Neural progenitor cell (in vitro differentiated cells): ENCODE data around the gene KLHDC4.

Source experiments
- EZH2 ChIP-seq: fragments of 200-600 bp; sonication (generic); IDR thresholded peaks from 2 replicates; pipeline ENCODE4 v1.6.1; 2017; ENCODE audit warnings: antibody characterized with exemption, mild to moderate bottlenecking, moderate library complexity
- EZH2phosphoT487 ChIP-seq: fragments of 200-600 bp; sonication (generic); IDR thresholded peaks from 2 replicates; pipeline ENCODE4 v1.6.1; 2017; ENCODE audit warnings: antibody characterized with exemption
- TF ChIP-seq, protein P1 (sequence below): fragments of 200-600 bp; sonication (generic); IDR thresholded peaks from 2 replicates; pipeline ENCODE4 v1.5.1; 2017; ENCODE audit warnings: antibody characterized with exemption, mild to moderate bottlenecking

DNA sequence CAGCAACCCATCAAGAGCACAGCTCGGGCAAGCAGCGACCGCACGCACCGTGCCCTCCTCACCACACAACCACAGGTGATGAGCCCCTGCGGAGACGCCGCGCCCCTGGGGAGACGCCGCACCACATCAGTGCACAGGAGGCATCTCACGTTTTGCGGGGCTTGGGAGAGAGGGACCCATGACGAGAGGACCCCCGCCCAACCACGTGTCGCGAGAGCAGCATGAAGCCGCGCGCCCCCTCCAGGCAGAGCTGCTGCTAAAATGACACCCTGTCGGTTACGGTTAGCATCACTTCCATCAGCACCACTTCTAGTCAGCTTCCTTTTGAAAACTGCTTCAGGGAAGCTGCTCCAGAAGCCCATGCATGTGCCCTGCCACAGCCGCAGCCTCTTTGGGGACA is 45.3 kb downstream of the KLHDC4 start:
- TF ChIP-seq, protein P1, sequence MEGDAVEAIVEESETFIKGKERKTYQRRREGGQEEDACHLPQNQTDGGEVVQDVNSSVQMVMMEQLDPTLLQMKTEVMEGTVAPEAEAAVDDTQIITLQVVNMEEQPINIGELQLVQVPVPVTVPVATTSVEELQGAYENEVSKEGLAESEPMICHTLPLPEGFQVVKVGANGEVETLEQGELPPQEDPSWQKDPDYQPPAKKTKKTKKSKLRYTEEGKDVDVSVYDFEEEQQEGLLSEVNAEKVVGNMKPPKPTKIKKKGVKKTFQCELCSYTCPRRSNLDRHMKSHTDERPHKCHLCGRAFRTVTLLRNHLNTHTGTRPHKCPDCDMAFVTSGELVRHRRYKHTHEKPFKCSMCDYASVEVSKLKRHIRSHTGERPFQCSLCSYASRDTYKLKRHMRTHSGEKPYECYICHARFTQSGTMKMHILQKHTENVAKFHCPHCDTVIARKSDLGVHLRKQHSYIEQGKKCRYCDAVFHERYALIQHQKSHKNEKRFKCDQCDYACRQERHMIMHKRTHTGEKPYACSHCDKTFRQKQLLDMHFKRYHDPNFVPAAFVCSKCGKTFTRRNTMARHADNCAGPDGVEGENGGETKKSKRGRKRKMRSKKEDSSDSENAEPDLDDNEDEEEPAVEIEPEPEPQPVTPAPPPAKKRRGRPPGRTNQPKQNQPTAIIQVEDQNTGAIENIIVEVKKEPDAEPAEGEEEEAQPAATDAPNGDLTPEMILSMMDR = no peak
- TF ChIP-seq EZH2 (no peak), EZH2phosphoT487 (no peak)
